HG02852 (cell line): ENCODE data around the gene ALMS1.
"Not testable (repeated sequence)": the region's sequence is repeated elsewhere in the genome, so short reads cannot be mapped to it uniquely, and the experiment has no call there.

Experiments
- ATAC-seq: cut with Tn5 transposase; IDR thresholded peaks from one replicate; pipeline ENCODE4 v1.9.1; 2021; ENCODE audit warnings: mild to moderate bottlenecking, moderate library complexity; ENCODE audit not compliant: unreplicated experiment

The ALMS1 gene

GRCh38 chr2:73488079-73488478 is 102.4 kb downstream of the ALMS1 start:
- no peak for ATAC-seq

GRCh38 chr2:73489053-73489452 is 103.4 kb downstream of the ALMS1 start:
- ATAC-seq: no peak

- no peak for ATAC-seq
These were observed 108.4 kb downstream of the ALMS1 start for GRCh38 chr2:73494031-73494430.

GRCh38 chr2:73503992-73504570 is 118.4 kb downstream of the ALMS1 start:
- no peak for ATAC-seq

GRCh38 chr2:73504850-73505249 is 119.2 kb downstream of the ALMS1 start:
- not testable (repeated sequence) for ATAC-seq

- ATAC-seq: not testable (repeated sequence)
These were observed 124.8 kb downstream of the ALMS1 start for GRCh38 chr2:73510470-73510869.

- ATAC-seq: no peak
These were observed 130.4 kb downstream of the ALMS1 start for GRCh38 chr2:73516033-73516432.

GRCh38 chr2:73528688-73529087 is 143.1 kb downstream of the ALMS1 start:
- no peak for ATAC-seq

- ATAC-seq: not testable (repeated sequence)
These were observed 145.1 kb downstream of the ALMS1 start for GRCh38 chr2:73530773-73531172.

- ATAC-seq: no peak
These were observed 146.7 kb downstream of the ALMS1 start for GRCh38 chr2:73532381-73532780.

GRCh38 chr2:73536133-73536840 is 150.7 kb downstream of the ALMS1 start:
- no peak for ATAC-seq

- not testable (repeated sequence) for ATAC-seq
These were observed 175.2 kb downstream of the ALMS1 start for GRCh38 chr2:73560875-73561274.

GRCh38 chr2:73561422-73561821 is 175.8 kb downstream of the ALMS1 start:
- no peak for ATAC-seq

- ATAC-seq: no peak
These were observed 179.3 kb downstream of the ALMS1 start for GRCh38 chr2:73564986-73565385.

GRCh38 chr2:73566288-73566878 is 180.7 kb downstream of the ALMS1 start:
- ATAC-seq: no peak

GRCh38 chr2:73575261-73575660 is 189.6 kb downstream of the ALMS1 start:
- no peak for ATAC-seq

GRCh38 chr2:73582364-73582763 is 196.7 kb downstream of the ALMS1 start:
- no peak for ATAC-seq

GRCh38 chr2:73588177-73588576 is 202.5 kb downstream of the ALMS1 start:
- ATAC-seq: no peak

GRCh38 chr2:73593680-73594079 is 208.0 kb downstream of the ALMS1 start:
- no peak for ATAC-seq

GRCh38 chr2:73594251-73594650 is 208.6 kb downstream of the ALMS1 start:
- no peak for ATAC-seq

GRCh38 chr2:73601780-73602179 is 216.1 kb downstream of the ALMS1 start:
- ATAC-seq: no peak

- peak; percentile 79 for ATAC-seq
These were observed 217.5 kb downstream of the ALMS1 start for GRCh38 chr2:73603099-73603588.
